Neural cell (in vitro differentiated cells): ENCODE results near the gene MLPH. TPM values are rescaled to one million over a fixed set of nuclear protein-coding genes. Genes with fewer than 3 reads are reported as not detected.

Experiments used
- H2AFZ ChIP-seq: fragments of 200-600, 300-800 bp; sonication (generic), shearing (Covaris generic); 2 replicates; pipeline ENCODE4 v1.6.0; 2014; ENCODE audit warnings: low read depth, mild to moderate bottlenecking, antibody characterized with exemption, low read length, moderate library complexity
- H3F3A ChIP-seq: fragments of 200-600 bp; shearing (Covaris generic); 2 replicates; pipeline ENCODE4 v1.6.1; 2016; ENCODE audit warnings: mild to moderate bottlenecking, moderate library complexity, mixed read lengths, antibody characterized with exemption, low read length; ENCODE audit not compliant: insufficient read depth, poor library complexity, severe bottlenecking
- H3K27ac ChIP-seq: fragments of 200-600, 300-800 bp; sonication (generic), shearing (Covaris generic); 2 replicates; pipeline ENCODE4 v1.5.1; 2014; ENCODE audit warnings: mild to moderate bottlenecking, low read length, moderate library complexity
- H3K27me3 ChIP-seq: fragments of 300-800, 200-600 bp; sonication (generic), shearing (Covaris generic); 2 replicates; pipeline ENCODE4 v1.6.0; 2014; ENCODE audit warnings: mild to moderate bottlenecking, low read depth, low read length, moderate library complexity; ENCODE audit not compliant: insufficient read depth
- H3K36me3 ChIP-seq: fragments of 300-800, 200-600 bp; sonication (generic), shearing (Covaris generic); 2 replicates; pipeline ENCODE4 v1.5.1; 2014; ENCODE audit warnings: mild to moderate bottlenecking, antibody characterized with exemption, low read length, moderate library complexity; ENCODE audit not compliant: insufficient read depth
- H3K4me2 ChIP-seq: fragments of 300-800, 200-600 bp; sonication (generic), shearing (Covaris generic); 2 replicates; pipeline ENCODE4 v1.6.0; 2014; ENCODE audit warnings: mild to moderate bottlenecking, low read length
- H3K4me3 ChIP-seq: fragments of 300-800, 200-600 bp; sonication (generic), shearing (Covaris generic); 2 replicates; pipeline ENCODE4 v1.5.1; 2014; ENCODE audit warnings: mild to moderate bottlenecking, low read length, moderate library complexity
- H3K79me2 ChIP-seq: fragments of 200-600 bp; shearing (Covaris generic); replicated peaks from 2 replicates; pipeline ENCODE4 v1.6.0; 2014; ENCODE audit warnings: mild to moderate bottlenecking, low read length, moderate library complexity; ENCODE audit not compliant: insufficient read depth
- H3K9ac ChIP-seq: fragments of 300-800, 200-600 bp; sonication (generic), shearing (Covaris generic); 2 replicates; pipeline ENCODE4 v1.6.1; 2016; ENCODE audit warnings: mild to moderate bottlenecking, low read length, mixed read lengths
- H3K9me2 ChIP-seq: fragments of 200-600 bp; shearing (Covaris generic); 2 replicates; pipeline ENCODE4 v1.6.1; 2016; ENCODE audit warnings: mild to moderate bottlenecking, low read length, mixed read lengths; ENCODE audit not compliant: insufficient read depth
- H3K9me3 ChIP-seq: fragments of 200-600, 300-800 bp; sonication (generic), shearing (Covaris generic); 2 replicates; pipeline ENCODE4 v1.6.1; 2016; ENCODE audit warnings: mild to moderate bottlenecking, mixed run types, low read length, moderate library complexity, mixed read lengths
- H4K20me1 ChIP-seq: fragments of 200-600 bp; shearing (Covaris generic); 2 replicates; pipeline ENCODE4 v1.6.1; 2016; ENCODE audit warnings: mild to moderate bottlenecking, mixed run types; ENCODE audit not compliant: insufficient read depth
- CTCF ChIP-seq: fragments of 450-650 bp; IDR thresholded peaks from 2 replicates; pipeline ENCODE4 v1.5.1; 2014; ENCODE audit warnings: antibody characterized with exemption, mild to moderate bottlenecking, moderate library complexity; ENCODE audit not compliant: poor library complexity, severe bottlenecking
- EP300 ChIP-seq: fragments of 450-650 bp; conservative IDR thresholded peaks from 2 replicates; pipeline ENCODE4 v1.6.1; 2014; ENCODE audit warnings: antibody characterized with exemption, mild to moderate bottlenecking, moderate library complexity; ENCODE audit not compliant: poor library complexity, severe bottlenecking
- EZH2 ChIP-seq: fragments of 200-600, 300-800 bp; shearing (Covaris generic), sonication (generic); IDR thresholded peaks from 2 replicates; pipeline ENCODE4 v1.6.1; 2014; ENCODE audit warnings: antibody characterized with exemption, low read length, borderline replicate concordance, mild to moderate bottlenecking; ENCODE audit not compliant: insufficient read depth, poor library complexity, severe bottlenecking
- MXI1 ChIP-seq: fragments of 450-650 bp; conservative IDR thresholded peaks from 2 replicates; pipeline ENCODE4 v1.6.1; 2014; ENCODE audit warnings: antibody characterized with exemption, mild to moderate bottlenecking; ENCODE audit not compliant: poor library complexity, severe bottlenecking
- POLR2AphosphoS5 ChIP-seq: IDR thresholded peaks from 2 replicates; pipeline ENCODE4 v1.6.1; 2012
- RAD21 ChIP-seq: fragments of 450-650 bp; conservative IDR thresholded peaks from 2 replicates; pipeline ENCODE4 v1.6.1; 2014; ENCODE audit warnings: antibody characterized with exemption, mild to moderate bottlenecking, moderate library complexity
- REST ChIP-seq: IDR thresholded peaks from 2 replicates; pipeline ENCODE4 v1.6.1; 2012; ENCODE audit warnings: borderline replicate concordance
- SMC3 ChIP-seq: fragments of 450-650 bp; conservative IDR thresholded peaks from 2 replicates; pipeline ENCODE4 v1.6.1; 2014; ENCODE audit warnings: antibody characterized with exemption, mild to moderate bottlenecking, moderate library complexity; ENCODE audit not compliant: poor library complexity
- TAF1 ChIP-seq: IDR thresholded peaks from 2 replicates; pipeline ENCODE4 v1.6.1; 2012; ENCODE audit warnings: low read depth
- polyA plus RNA-seq: library from polyadenylated mRNA; depleted of rRNA; stranded (reverse); fragments of >200 nt; gene quantifications from 2 replicates; pipeline ENCODE4 v1.2.3, GENCODE V29; 2014

The MLPH gene
- polyA plus RNA-seq, 1 donor from 2014 or later, result not detected

GRCh38 chr2:237565974-237566373, 78.9 kb downstream of the MLPH start:
- Histone ChIP-seq H3K79me2 (no peaks in the 10 kb centered on the region), H3K4me3 (no peak overlapping the region), H3K9me3 (no peaks in the 10 kb centered on the region), H3K9ac (no peak overlapping the region), H3K27me3 (no peaks in the 10 kb centered on the region), H3K36me3 (no peaks in the 10 kb centered on the region), H3K27ac (no peak overlapping the region), H2AFZ (no peak overlapping the region), H3K4me2 (no peak overlapping the region), H4K20me1 (no peaks in the 10 kb centered on the region), H3F3A (no peaks in the 10 kb centered on the region), H3K9me2 (no peaks in the 10 kb centered on the region)
- TF ChIP-seq RAD21, result no peak

- Histone ChIP-seq H3K9ac (no peak within 1 kb of the TSS), H3K4me2 (no peak within 1 kb of the TSS), H2AFZ (no peak within 1 kb of the TSS), H3K27me3 (no peaks in the 10 kb centered on the region), H4K20me1 (no peaks in the 10 kb centered on the region), H3F3A (no peaks in the 10 kb centered on the region), H3K36me3 (no peaks in the 10 kb centered on the region), H3K4me3 (no peak within 1 kb of the TSS), H3K9me3 (no peaks in the 10 kb centered on the region), H3K9me2 (no peaks in the 10 kb centered on the region), H3K79me2 (no peaks in the 10 kb centered on the region), H3K27ac (no peak within 1 kb of the TSS)
- no peak for TF ChIP-seq REST
- no peak for TF ChIP-seq MXI1
- TF ChIP-seq TAF1, result no peak
- no peak for TF ChIP-seq POLR2AphosphoS5
- TF ChIP-seq EP300, result no peak
- TF ChIP-seq SMC3, result no peak
- TF ChIP-seq EZH2, result no peak
- TF ChIP-seq CTCF, result no peak
- TF ChIP-seq RAD21, result no peak
These were observed 79.6 kb downstream of the MLPH start, which contains the start of gene PRLH for GRCh38 chr2:237566401-237567235. PRLH (plus strand) TSS chr2:237566574; CDS start chr2:237566574, 0 bp downstream.
